Choroid plexus epithelial cell (primary cell): Measurements from ENCODE around the gene ENAH.

ENCODE experiments used
- DNase-seq: peaks from one replicate; pipeline ENCODE4 v3.0.0-alpha.2; 2010; ENCODE audit warnings: low read depth
- H3K4me3 ChIP-seq: 2 replicates; pipeline ENCODE4 v1.5.1; 2011; ENCODE audit warnings: low read depth, mild to moderate bottlenecking, control low read depth, low read length, moderate library complexity
- TF ChIP-seq, protein P1 (sequence below): conservative IDR thresholded peaks from 2 replicates; pipeline ENCODE4 v1.5.1; 2011; ENCODE audit warnings: low read depth, mild to moderate bottlenecking, control low read depth, inconsistent platforms, low read length, moderate library complexity

Gene ENAH

DNA sequence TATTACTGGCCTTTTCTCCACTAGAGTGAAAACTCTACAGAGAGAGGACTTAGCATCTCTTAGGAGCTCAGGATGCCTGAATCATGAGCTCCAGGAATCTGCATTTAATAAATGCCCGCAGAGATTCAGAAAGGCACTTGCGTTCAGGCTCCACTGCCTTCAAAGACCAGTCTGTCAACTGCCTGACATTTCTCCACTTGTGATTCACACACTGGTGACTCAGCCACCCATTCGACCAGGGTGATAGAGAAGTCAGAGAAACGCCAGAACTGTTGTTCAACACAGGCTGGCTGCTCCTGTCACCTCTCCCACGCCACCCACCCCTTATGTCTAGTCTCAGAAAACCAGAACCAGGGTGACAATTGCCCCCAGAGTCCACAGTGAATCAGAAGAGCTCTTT is 198.2 kb downstream of the ENAH start:
- peak; percentile 74 for DNase-seq
- no peak overlapping the region for H3K4me3 ChIP-seq
- TF ChIP-seq, protein P1, sequence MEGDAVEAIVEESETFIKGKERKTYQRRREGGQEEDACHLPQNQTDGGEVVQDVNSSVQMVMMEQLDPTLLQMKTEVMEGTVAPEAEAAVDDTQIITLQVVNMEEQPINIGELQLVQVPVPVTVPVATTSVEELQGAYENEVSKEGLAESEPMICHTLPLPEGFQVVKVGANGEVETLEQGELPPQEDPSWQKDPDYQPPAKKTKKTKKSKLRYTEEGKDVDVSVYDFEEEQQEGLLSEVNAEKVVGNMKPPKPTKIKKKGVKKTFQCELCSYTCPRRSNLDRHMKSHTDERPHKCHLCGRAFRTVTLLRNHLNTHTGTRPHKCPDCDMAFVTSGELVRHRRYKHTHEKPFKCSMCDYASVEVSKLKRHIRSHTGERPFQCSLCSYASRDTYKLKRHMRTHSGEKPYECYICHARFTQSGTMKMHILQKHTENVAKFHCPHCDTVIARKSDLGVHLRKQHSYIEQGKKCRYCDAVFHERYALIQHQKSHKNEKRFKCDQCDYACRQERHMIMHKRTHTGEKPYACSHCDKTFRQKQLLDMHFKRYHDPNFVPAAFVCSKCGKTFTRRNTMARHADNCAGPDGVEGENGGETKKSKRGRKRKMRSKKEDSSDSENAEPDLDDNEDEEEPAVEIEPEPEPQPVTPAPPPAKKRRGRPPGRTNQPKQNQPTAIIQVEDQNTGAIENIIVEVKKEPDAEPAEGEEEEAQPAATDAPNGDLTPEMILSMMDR = no peak

DNA sequence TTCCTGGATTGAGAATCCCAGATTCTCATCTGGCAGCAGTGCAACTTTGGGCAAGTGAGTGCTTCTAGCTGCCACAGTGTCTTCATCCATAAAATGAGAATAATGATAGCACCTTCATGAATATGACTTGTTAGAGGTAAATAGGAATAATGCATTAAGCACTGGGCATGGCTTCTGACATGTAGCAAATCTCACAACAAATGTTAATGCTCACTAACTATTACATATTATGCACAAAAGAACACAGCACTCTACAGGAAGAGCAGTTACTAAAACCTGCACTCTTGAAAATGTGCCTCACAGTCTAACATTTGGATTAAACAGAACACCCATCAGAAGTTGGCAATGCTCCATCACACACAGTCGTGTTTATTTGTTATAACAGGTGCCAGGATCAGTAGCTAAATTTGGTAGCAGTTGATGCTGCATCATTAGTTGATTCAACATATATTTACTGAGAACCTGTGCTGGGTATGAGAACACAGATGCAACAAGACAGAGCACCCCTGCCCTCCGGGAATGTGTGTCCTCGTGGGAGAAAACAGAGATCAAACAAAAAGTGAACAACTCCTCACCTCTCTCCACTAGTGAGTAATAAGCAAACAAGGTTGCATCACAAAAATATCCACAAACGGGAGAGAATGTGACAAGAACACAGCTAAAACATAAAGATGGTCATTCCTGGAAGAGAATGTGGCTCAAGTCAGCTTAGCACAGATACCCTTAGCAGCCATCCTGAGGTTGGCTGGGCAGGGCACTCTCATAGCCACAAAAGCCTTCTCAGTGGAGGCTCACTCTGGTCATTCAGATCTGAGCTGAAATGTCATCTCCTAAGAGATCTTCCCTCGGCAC is 198.9 kb downstream of the ENAH start:
- DNase-seq = peak; percentile 62
- TF ChIP-seq, protein P1 = no peak

DNA sequence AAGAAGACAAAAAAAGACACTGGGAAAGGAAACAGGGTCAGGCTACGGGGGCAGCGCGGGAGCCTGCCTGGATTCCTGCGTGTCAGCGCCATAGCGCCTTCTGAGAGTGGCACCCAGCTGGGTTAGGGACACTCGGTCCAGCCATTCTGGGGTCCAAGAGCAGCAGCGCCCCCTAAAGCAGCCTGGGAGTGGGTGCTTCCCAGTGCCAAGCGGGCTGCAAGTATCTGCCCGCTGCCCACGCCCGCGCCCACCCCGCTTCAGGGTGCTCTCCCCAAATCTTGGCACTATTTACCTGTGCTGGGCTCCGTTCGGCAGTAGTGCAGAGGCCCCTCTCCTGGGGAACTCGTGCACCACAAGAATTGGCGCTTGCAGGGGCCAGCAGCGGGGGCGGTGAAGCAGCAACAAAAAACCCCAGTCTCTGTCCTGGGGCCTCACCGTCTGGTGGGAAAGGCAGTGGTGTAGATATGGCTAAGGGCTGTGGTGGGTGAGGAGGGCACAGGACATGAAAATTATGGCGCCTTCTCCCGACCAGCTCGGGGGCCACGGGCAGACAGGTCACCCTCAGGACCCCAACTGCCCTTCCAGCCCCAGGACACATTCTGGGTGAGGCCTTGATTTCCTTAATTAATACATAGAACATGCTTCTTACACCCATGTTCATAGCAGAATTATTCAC is 200.9 kb downstream of the ENAH start:
- DNase-seq = no peak
- H3K4me3 ChIP-seq = no peak overlapping the region
- TF ChIP-seq, protein P1 = no peak

More for the DNA sequence above, 198.9 kb downstream of the ENAH start:
- H3K4me3 ChIP-seq = no peak overlapping the region

DNA sequence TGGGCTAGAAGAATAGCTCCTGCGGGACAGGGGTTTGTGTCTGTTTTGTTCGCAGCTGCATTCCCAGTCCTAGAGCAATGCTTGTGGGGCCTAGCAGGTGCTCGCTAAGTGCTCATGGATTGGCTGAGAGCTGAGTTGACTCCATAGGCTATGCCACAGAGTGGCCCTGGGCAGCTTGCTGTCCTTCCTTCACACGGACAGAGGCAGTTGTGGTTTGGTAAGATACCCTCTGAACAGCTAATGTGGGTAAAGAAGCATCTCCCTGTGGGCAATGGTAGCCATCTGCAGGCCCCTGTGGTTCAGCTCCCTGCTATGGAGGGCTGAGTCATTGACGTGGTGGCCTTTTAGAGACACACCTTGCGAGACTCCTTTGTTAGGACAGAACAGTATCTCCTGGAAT is 201.6 kb downstream of the ENAH start:
- TF ChIP-seq, protein P1 = no peak
- no peak overlapping the region for H3K4me3 ChIP-seq
- no peak for DNase-seq

DNA sequence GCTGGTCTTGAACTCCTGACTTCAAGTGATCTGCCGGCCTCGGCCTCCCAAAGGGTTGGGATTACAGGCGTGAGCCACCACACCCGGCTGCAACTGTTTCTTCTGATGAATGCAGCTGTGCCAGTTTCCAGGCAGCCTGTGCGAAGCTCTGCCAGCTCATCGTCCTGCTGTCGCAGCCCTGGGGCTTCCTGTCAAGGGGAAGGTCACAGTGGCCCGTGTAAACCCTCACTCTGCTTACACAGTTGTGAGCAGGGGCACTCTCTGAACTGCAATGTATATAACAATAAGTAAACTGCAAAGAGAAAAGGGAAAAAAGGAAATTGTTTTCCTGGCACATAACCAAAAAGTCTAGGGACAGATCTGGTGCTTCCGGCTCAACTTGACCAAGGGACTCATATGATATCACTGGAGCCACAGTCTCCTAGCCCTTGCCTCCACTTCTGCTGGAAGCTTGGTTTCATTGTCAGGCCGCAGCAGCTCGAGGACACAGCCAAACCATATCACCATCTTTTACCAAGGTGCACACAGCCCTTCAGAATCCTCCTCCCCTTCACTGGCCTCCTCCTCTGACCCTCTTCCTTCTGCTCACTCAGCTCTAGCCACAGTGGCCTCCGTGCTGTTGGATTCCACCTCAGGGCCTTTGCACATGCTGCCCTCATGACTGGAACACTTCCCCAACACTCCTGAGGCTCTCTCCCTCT is 202.3 kb downstream of the ENAH start:
- DNase-seq = no peak
- TF ChIP-seq, protein P1 = no peak
- no peak overlapping the region for H3K4me3 ChIP-seq

DNA sequence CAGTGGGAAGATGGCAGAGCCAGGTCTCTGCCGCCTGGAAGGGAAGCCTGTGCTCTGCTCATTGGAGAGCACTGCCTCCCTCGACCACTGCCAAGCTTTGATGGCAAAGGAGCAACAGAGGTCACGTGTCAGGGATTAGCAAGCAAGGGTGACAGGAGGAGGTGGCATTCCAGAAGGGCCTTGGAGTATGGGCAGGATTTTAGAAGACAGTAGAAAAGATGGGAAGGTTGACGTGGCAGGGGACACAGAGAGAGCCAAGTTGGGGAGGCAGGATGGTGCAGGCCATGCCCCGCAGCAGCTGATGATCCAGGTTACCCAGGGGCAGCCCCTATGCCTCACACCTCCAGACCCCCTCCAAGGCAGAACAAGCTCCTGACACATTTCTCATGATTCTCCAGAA is 203.1 kb downstream of the ENAH start:
- TF ChIP-seq, protein P1 = no peak
- DNase-seq = no peak
- no peak overlapping the region for H3K4me3 ChIP-seq
